H1 (cell line): ENCODE measurements around the gene ANKS1A. TPM values are rescaled to one million over a fixed set of nuclear protein-coding genes. Genes with fewer than 3 reads are reported as not detected.

Experiments used
- CTCF ChIA-PET: fragments of 300-600 bp; sonication (Branson Sonifier 250); formaldehyde crosslinking; loops from one replicate; lab custom pipeline; 2021; ENCODE audit not compliant: partially characterized antibody; lab: Charles Lee
- POLR2A ChIA-PET: fragments of 300-600 bp; sonication (Branson Sonifier 250); formaldehyde crosslinking; loops from one replicate; lab custom pipeline; 2021; ENCODE audit warnings: inconsistent platforms; ENCODE audit not compliant: partially characterized antibody; lab: Charles Lee
- DNase-seq, 2 experiments: peaks; one replicate each; pipeline versions ENCODE4 v3.0.0 to v3.0.0-alpha.2; 2010 to 2022; ENCODE audit warnings: low spot score in 2 of 2, low read depth in 1 of 2, mixed read lengths in 1 of 2
- FAIRE-seq: peaks from 2 replicates; lab custom pipeline; 2011; peaks lifted over from hg19 to GRCh38; lab: Jason Lieb, UNC
- H2AFZ ChIP-seq: 2 replicates; pipeline ENCODE4 v1.8.1; 2012; ENCODE audit warnings: low read length, inconsistent platforms
- H2AK5ac ChIP-seq: 2 replicates; pipeline ENCODE4 v1.6.1; 2013; ENCODE audit warnings: low read depth, low read length
- H2BK120ac ChIP-seq: replicated peaks from 2 replicates; pipeline ENCODE3; 2013; ENCODE audit warnings: low read depth, low read length, inconsistent platforms
- H2BK12ac ChIP-seq: 2 replicates; pipeline ENCODE4 v1.6.1; 2013; ENCODE audit warnings: low read depth, low read length
- H2BK15ac ChIP-seq: 2 replicates; pipeline ENCODE4 v1.6.1; 2013; ENCODE audit warnings: low read length
- H2BK20ac ChIP-seq: 2 replicates; pipeline ENCODE4 v1.6.1; 2013; ENCODE audit warnings: low read length
- H2BK5ac ChIP-seq: 2 replicates; pipeline ENCODE4 v1.6.1; 2013; ENCODE audit warnings: low read depth, low read length
- H3K14ac ChIP-seq: 2 replicates; pipeline ENCODE4 v1.6.1; 2013; ENCODE audit warnings: inconsistent platforms; ENCODE audit not compliant: insufficient read length
- H3K18ac ChIP-seq: 2 replicates; pipeline ENCODE4 v1.6.1; 2013; ENCODE audit warnings: low read length; ENCODE audit errors: extremely low read depth
- H3K23ac ChIP-seq: 2 replicates; pipeline ENCODE4 v1.6.1; 2013; ENCODE audit warnings: inconsistent platforms; ENCODE audit not compliant: insufficient read length
- H3K23me2 ChIP-seq: 2 replicates; pipeline ENCODE4 v1.6.1; 2013; ENCODE audit warnings: low read depth, low read length
- H3K27ac ChIP-seq: 2 replicates; pipeline ENCODE4 v1.6.1; 2011; ENCODE audit warnings: low read depth, low read length, inconsistent platforms
- H3K27me3 ChIP-seq, 4 experiments: replicated peaks in 1 of 4; 1 replicate in 1 of 4; 2 replicates in 3 of 4; pipeline versions ENCODE4 v1.6.1 to v1.8.1; 2011 to 2013; ENCODE audit warnings: low read length in 3 of 4, mild to moderate bottlenecking in 3 of 4, inconsistent platforms in 2 of 4, mixed read lengths in 2 of 4, moderate library complexity in 1 of 4; ENCODE audit not compliant: control insufficient read depth in 3 of 4, insufficient read depth in 3 of 4; ENCODE audit errors: extremely low read depth in 1 of 4
- H3K36me3 ChIP-seq, 4 experiments: 2 replicates each; pipeline versions ENCODE4 v1.6.1 to v1.8.1; 2011 to 2013; ENCODE audit warnings: mild to moderate bottlenecking in 4 of 4, low read length in 3 of 4, moderate library complexity in 2 of 4, control low read depth in 1 of 4, inconsistent platforms in 1 of 4; ENCODE audit not compliant: insufficient read depth in 4 of 4, control insufficient read depth in 2 of 4
- H3K4ac ChIP-seq: replicated peaks from 2 replicates; pipeline ENCODE3; 2013; ENCODE audit warnings: low read length, low read depth, mixed read lengths, inconsistent platforms; ENCODE audit not compliant: insufficient read length
- H3K4me1 ChIP-seq, 4 experiments: replicated peaks in 1 of 4; 1 replicate in 1 of 4; 2 replicates in 3 of 4; pipeline versions ENCODE4 v1.6.1 to v1.8.1; 2011 to 2013; ENCODE audit warnings: low read length in 3 of 4, inconsistent platforms in 2 of 4, mixed read lengths in 1 of 4; ENCODE audit not compliant: insufficient read depth in 4 of 4, control insufficient read depth in 3 of 4
- H3K4me2 ChIP-seq, 2 experiments: 2 replicates each; pipeline versions ENCODE4 v1.6.1 to v1.8.1; 2011 to 2013; ENCODE audit warnings: low read depth in 2 of 2, low read length in 2 of 2, control low read depth in 1 of 2, inconsistent platforms in 1 of 2, mild to moderate bottlenecking in 1 of 2; ENCODE audit not compliant: insufficient read depth in 1 of 2
- H3K4me3 ChIP-seq, 4 experiments: fragments of 200-600, 300-600 bp in 1 of 4; sonication (generic), shearing (Covaris generic), sonication (Bioruptor Twin) in 1 of 4; 2 replicates each; pipeline versions ENCODE4 v1.5.1 to v1.8.1; 2011 to 2016; ENCODE audit warnings: low read length in 4 of 4, low read depth in 3 of 4, control low read depth in 2 of 4, inconsistent platforms in 2 of 4, mild to moderate bottlenecking in 2 of 4, mixed read lengths in 1 of 4, moderate library complexity in 1 of 4; ENCODE audit not compliant: insufficient read depth in 2 of 4; ENCODE audit errors: extremely low read depth in 1 of 4
- H3K56ac ChIP-seq: replicated peaks from 2 replicates; pipeline ENCODE3; 2013; ENCODE audit warnings: low read depth, mild to moderate bottlenecking, mixed read lengths, low read length, inconsistent platforms; ENCODE audit not compliant: insufficient read length
- H3K79me1 ChIP-seq: 2 replicates; pipeline ENCODE4 v1.6.1; 2013; ENCODE audit warnings: low read depth, low read length, control low read depth
- H3K79me2 ChIP-seq, 2 experiments: 2 replicates each; pipeline versions ENCODE4 v1.6.1 to v1.8.1; 2012 to 2013; ENCODE audit warnings: low read length in 2 of 2, mild to moderate bottlenecking in 2 of 2, inconsistent platforms in 1 of 2; ENCODE audit not compliant: insufficient read depth in 2 of 2, control insufficient read depth in 1 of 2
- H3K9ac ChIP-seq, 4 experiments: replicated peaks in 1 of 4; 1 replicate in 1 of 4; 2 replicates in 3 of 4; pipeline versions ENCODE4 v1.6.1 to v1.8.1; 2011 to 2013; ENCODE audit warnings: low read depth in 3 of 4, low read length in 3 of 4, control low read depth in 2 of 4, mild to moderate bottlenecking in 2 of 4, moderate library complexity in 2 of 4, inconsistent platforms in 1 of 4; ENCODE audit errors: extremely low read depth in 1 of 4
- H3K9me3 ChIP-seq, 2 experiments: 2 replicates each; pipeline versions ENCODE4 v1.6.1 to v1.8.1; 2012 to 2013; ENCODE audit warnings: mild to moderate bottlenecking in 2 of 2, moderate library complexity in 2 of 2, control low read depth in 1 of 2, inconsistent platforms in 1 of 2, low read depth in 1 of 2, low read length in 1 of 2, mixed read lengths in 1 of 2; ENCODE audit not compliant: insufficient read depth in 2 of 2
- H4K20me1 ChIP-seq, 2 experiments: replicated peaks in 1 of 2; 2 replicates each; pipeline versions ENCODE3 to v1.8.1; 2011 to 2013; ENCODE audit warnings: inconsistent platforms in 2 of 2, low read length in 2 of 2, mild to moderate bottlenecking in 1 of 2; ENCODE audit not compliant: insufficient read depth in 2 of 2, control insufficient read depth in 1 of 2
- H4K5ac ChIP-seq: 2 replicates; pipeline ENCODE4 v1.6.1; 2013; ENCODE audit warnings: low read length, low read depth, mixed read lengths, inconsistent platforms; ENCODE audit not compliant: insufficient read length
- H4K8ac ChIP-seq: 2 replicates; pipeline ENCODE4 v1.8.0; 2013; ENCODE audit warnings: mild to moderate bottlenecking, moderate library complexity, low read length, inconsistent platforms; ENCODE audit not compliant: insufficient read depth; ENCODE audit errors: extremely low read depth
- H4K91ac ChIP-seq: replicated peaks from 2 replicates; pipeline ENCODE3; 2013; ENCODE audit warnings: low read length, mixed read lengths, inconsistent platforms; ENCODE audit not compliant: insufficient read length
- CBX8 ChIP-seq: fragments of 300-800, 300-1000 bp; sonication (generic); IDR thresholded peaks from 2 replicates; pipeline ENCODE4 v1.7.1; 2016; ENCODE audit warnings: low read depth, low read length, borderline replicate concordance
- CTBP2 ChIP-seq: IDR thresholded peaks from 2 replicates; pipeline ENCODE4 v1.7.0; 2011; ENCODE audit warnings: borderline replicate concordance, mild to moderate bottlenecking, moderate library complexity, mixed read lengths, low read length; ENCODE audit not compliant: insufficient read depth, insufficient read length
- EGR1 ChIP-seq: IDR thresholded peaks from 2 replicates; pipeline ENCODE4 v1.6.1; 2011; ENCODE audit warnings: low read depth, low read length, borderline replicate concordance
- EP300 ChIP-seq, 2 experiments: IDR thresholded peaks; 1 replicate in 1 of 2; 2 replicates in 1 of 2; pipeline ENCODE4 v1.6.1; 2011 to 2012; ENCODE audit warnings: low read depth in 2 of 2, low read length in 2 of 2, mild to moderate bottlenecking in 2 of 2, borderline replicate concordance in 1 of 2, inconsistent platforms in 1 of 2, moderate library complexity in 1 of 2
- GTF2F1 ChIP-seq: IDR thresholded peaks from 2 replicates; pipeline ENCODE4 v1.6.1; 2012; ENCODE audit warnings: low read depth, low read length, improper control_type of control experiment, borderline replicate concordance
- RAD21 ChIP-seq, 2 experiments: IDR thresholded peaks in 1 of 2; conservative IDR thresholded peaks in 1 of 2; 2 replicates each; pipeline ENCODE4 v1.6.1; 2011; ENCODE audit warnings: low read depth in 2 of 2, low read length in 2 of 2, improper control_type of control experiment in 1 of 2, inconsistent platforms in 1 of 2, mild to moderate bottlenecking in 1 of 2, moderate library complexity in 1 of 2
- SRF ChIP-seq: IDR thresholded peaks from 2 replicates; pipeline ENCODE4 v1.6.1; 2011; ENCODE audit warnings: mild to moderate bottlenecking, low read depth, low read length, moderate library complexity
- TAF1 ChIP-seq: IDR thresholded peaks from 2 replicates; pipeline ENCODE4 v1.6.1; 2011; ENCODE audit warnings: mild to moderate bottlenecking, low read depth, low read length
- YY1 ChIP-seq: IDR thresholded peaks from 2 replicates; pipeline ENCODE4 v1.6.1; 2011; ENCODE audit warnings: low read depth, mild to moderate bottlenecking, low read length
- WGBS, 2 experiments: shearing (Covaris generic) in 1 of 2; methylation state at CpG; one replicate each; pipeline versions ENCODE4 v1.1.6 to v1.1.7; 2013 to 2015; ENCODE audit warnings: low lambda C conversion rate in 2 of 2, mixed read lengths in 2 of 2, inconsistent platforms in 1 of 2, low coverage in 1 of 2, missing lambda C conversion rate in 1 of 2; ENCODE audit not compliant: insufficient replicate concordance in 2 of 2, insufficient coverage in 1 of 2, insufficient read length in 1 of 2; ENCODE audit errors: extremely low coverage in 1 of 2, missing lambda C conversion rate in 1 of 2; 5-methylcytosine and 5-hydroxymethylcytosine counted together
- polyA plus RNA-seq, 7 experiments: library from polyadenylated mRNA; depleted of rRNA in 3 of 7; stranded (reverse) in 5 of 7; unstranded in 2 of 7; fragments of >200 nt in 5 of 7; fragments of 200-250 nt in 2 of 7; gene quantifications; 1 replicate in 5 of 7; 2 replicates in 1 of 7; 4 replicates in 1 of 7; pipeline versions ENCODE4 v1.2.1 to v1.2.3, GENCODE V29; 2011 to 2013; ENCODE audit warnings: missing spikeins in 2 of 7, mixed read lengths in 2 of 7
- total RNA-seq: library from RNA; stranded (reverse); fragmentation: NEBNext Ultra II Directional; extraction: Animal tissue kit (Norgen Biotek cat#: 25700); gene quantifications from 2 replicates; pipeline ENCODE4 v1.2.1, GENCODE V29; 2021
- TF ChIP-seq, protein P1 (sequence below), 3 experiments: IDR thresholded peaks; 1 replicate in 2 of 3; 2 replicates in 1 of 3; pipeline versions ENCODE4 v1.5.1 to v1.6.1; 2011; ENCODE audit warnings: low read length in 3 of 3, mild to moderate bottlenecking in 3 of 3, inconsistent platforms in 2 of 3, low read depth in 1 of 3, moderate library complexity in 1 of 3; ENCODE audit not compliant: insufficient read depth in 1 of 3; ENCODE audit errors: control extremely low read depth in 1 of 3

Gene ANKS1A
- total and polyA plus RNA-seq, 2 of the 8 experiments (the other 6 are each of a cell fraction or from before 2014, with no cell fraction given): 9.8 to 30.9 TPM

DNA sequence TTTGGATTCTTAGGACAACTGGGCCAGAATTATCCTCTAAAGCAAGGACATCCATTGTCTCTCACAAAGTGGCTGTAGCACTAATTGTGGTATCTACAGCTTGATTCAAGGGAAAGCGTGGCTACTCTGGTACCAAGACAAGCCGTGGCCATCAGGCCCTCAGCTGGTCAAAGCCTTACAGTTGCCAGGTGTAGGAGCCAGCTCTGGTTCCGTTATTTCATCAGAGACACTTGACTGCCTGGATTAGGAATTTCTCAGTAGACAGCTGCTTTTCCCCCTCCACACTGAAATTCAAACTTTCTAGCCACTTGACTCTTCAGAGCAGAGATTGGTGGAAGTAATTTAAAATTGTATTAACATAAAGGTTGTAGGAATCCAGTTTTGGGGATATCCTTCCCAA, 104.2 kb downstream of the ANKS1A start:
- Histone ChIP-seq H2BK12ac (no peak overlapping the region), H2BK5ac (no peak overlapping the region), H3K79me2 (no peaks in the 10 kb centered on the region), H2AFZ (no peak overlapping the region), H3K27me3 (no peaks in the 10 kb centered on the region), H4K91ac (no peak overlapping the region), H3K4me2 (no peak overlapping the region), H3K56ac (no peak overlapping the region), H3K9me3 (no peaks in the 10 kb centered on the region; a peak in 1 of 4 replicates), H3K23me2 (no peaks in the 10 kb centered on the region), H2BK15ac (no peak overlapping the region), H3K4ac (no peak overlapping the region), H4K5ac (no peak overlapping the region), H3K79me1 (no peaks in the 10 kb centered on the region), H4K8ac (no peak overlapping the region), H2BK120ac (no peak overlapping the region), H3K4me3 (no peak overlapping the region), H3K18ac (no peak overlapping the region), H3K23ac (no peak overlapping the region), H2AK5ac (no peak overlapping the region), H3K27ac (no peak overlapping the region), H3K9ac (no peak overlapping the region), H4K20me1 (peaks cover 0 to 2% of the 10 kb centered on the region in 2 experiments), H2BK20ac (no peak overlapping the region), H3K4me1 (peaks cover 0 to 7% (median 1%) of the 10 kb centered on the region in 4 experiments; a peak in 2 of 7 replicates), H3K36me3 (peaks cover 2 to 39% (median 17%) of the 10 kb centered on the region in 4 experiments; a peak in 6 of 8 replicates), H3K14ac (no peak overlapping the region)
- 89% methylated on average over 3 of the region's 3 CpGs; no CpG with 5 or more reads in 1 of the 2 experiments for WGBS, 2 experiments
- no peak for FAIRE-seq
- ChIA-PET POLR2A (interaction anchor here (1.1 kb wide), 1 partner anchor 118 kb away, joined by 4 read pairs; no protein-coding TSS in a partner anchor), CTCF (interaction anchor here (0.6 to 3.7 kb wide), 12 partner anchors 10 to 247 kb away, joined by 3 to 22 read pairs (median 3); no protein-coding TSS in a partner anchor)
- DNase-seq: no peak
- TF ChIP-seq EP300 (IDR thresholded peaks at IDR 0.05; ENCODE audit: borderline replicate concordance in 1 of 2, low read depth in 2 of 2, low read length in 2 of 2): no peak
- TF ChIP-seq, protein P1, sequence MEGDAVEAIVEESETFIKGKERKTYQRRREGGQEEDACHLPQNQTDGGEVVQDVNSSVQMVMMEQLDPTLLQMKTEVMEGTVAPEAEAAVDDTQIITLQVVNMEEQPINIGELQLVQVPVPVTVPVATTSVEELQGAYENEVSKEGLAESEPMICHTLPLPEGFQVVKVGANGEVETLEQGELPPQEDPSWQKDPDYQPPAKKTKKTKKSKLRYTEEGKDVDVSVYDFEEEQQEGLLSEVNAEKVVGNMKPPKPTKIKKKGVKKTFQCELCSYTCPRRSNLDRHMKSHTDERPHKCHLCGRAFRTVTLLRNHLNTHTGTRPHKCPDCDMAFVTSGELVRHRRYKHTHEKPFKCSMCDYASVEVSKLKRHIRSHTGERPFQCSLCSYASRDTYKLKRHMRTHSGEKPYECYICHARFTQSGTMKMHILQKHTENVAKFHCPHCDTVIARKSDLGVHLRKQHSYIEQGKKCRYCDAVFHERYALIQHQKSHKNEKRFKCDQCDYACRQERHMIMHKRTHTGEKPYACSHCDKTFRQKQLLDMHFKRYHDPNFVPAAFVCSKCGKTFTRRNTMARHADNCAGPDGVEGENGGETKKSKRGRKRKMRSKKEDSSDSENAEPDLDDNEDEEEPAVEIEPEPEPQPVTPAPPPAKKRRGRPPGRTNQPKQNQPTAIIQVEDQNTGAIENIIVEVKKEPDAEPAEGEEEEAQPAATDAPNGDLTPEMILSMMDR (IDR thresholded peaks at IDR 0.05; ENCODE audit: control extremely low read depth in 1 of 3, insufficient read depth in 1 of 3, low read depth in 1 of 3, low read length in 3 of 3): no peak
- no peak for TF ChIP-seq CBX8
- TF ChIP-seq YY1: no peak
- no peak for TF ChIP-seq SRF
- TF ChIP-seq EGR1: no peak
- no peak for TF ChIP-seq RAD21 (IDR thresholded peaks at IDR 0.05 in 1 of 2, conservative IDR thresholded peaks at IDR 0.05 in 1 of 2; ENCODE audit: low read depth in 2 of 2, low read length in 2 of 2)
- TF ChIP-seq TAF1: no peak
- TF ChIP-seq GTF2F1: no peak
- TF ChIP-seq CTBP2: no peak
